GM13977 (cell line): ENCODE measurements around the gene ST6GALNAC6.
A peak's percentile ranks its signal among the peaks of the same experiment; 100 is the strongest.

Experiments
- DNase-seq: peaks from one replicate; pipeline ENCODE4 v3.0.0; 2012; ENCODE audit warnings: low spot score
- in situ Hi-C: fragments of 300-500 bp; cut with MboI; formaldehyde crosslinking; loops from one replicate; pipeline ENCODE4 v1.12.0; 2022; ENCODE audit warnings: low sequenced_read_pairs, low pct_unique_long_range_greater_than_20kb, mixed read lengths, inconsistent platforms; ENCODE audit not compliant: unreplicated experiment
- TF ChIP-seq, protein P1 (sequence below): IDR thresholded peaks from 2 replicates; pipeline ENCODE4 v1.5.1; 2012; ENCODE audit warnings: mild to moderate bottlenecking, control low read depth; ENCODE audit not compliant: insufficient read depth; ENCODE audit errors: extremely low read depth, missing control alignments

Gene ST6GALNAC6

DNA sequence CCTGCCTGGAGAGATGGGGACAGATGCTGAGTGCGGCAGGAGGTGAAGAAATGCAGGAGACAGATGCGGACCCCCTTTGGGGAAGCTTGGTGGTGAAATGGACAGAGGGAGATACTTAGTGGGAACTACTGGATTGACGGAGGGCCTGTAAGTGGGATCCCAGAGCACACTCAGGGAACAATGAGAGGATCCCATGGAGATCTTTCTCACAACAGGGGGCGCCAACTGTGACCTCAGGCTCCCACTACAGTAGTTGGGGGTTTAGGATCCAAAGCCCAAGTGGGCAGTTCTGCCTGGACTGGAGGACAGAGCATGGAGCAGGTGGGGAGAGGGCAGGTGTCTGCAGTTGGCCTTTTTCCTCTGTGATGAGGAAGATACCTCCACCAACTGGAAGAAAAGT lies 34.8 kb upstream of the ST6GALNAC6 start:
- TF ChIP-seq, protein P1, sequence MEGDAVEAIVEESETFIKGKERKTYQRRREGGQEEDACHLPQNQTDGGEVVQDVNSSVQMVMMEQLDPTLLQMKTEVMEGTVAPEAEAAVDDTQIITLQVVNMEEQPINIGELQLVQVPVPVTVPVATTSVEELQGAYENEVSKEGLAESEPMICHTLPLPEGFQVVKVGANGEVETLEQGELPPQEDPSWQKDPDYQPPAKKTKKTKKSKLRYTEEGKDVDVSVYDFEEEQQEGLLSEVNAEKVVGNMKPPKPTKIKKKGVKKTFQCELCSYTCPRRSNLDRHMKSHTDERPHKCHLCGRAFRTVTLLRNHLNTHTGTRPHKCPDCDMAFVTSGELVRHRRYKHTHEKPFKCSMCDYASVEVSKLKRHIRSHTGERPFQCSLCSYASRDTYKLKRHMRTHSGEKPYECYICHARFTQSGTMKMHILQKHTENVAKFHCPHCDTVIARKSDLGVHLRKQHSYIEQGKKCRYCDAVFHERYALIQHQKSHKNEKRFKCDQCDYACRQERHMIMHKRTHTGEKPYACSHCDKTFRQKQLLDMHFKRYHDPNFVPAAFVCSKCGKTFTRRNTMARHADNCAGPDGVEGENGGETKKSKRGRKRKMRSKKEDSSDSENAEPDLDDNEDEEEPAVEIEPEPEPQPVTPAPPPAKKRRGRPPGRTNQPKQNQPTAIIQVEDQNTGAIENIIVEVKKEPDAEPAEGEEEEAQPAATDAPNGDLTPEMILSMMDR = no peak
- no peak for DNase-seq
- in situ Hi-C loops = no loop called here

DNA sequence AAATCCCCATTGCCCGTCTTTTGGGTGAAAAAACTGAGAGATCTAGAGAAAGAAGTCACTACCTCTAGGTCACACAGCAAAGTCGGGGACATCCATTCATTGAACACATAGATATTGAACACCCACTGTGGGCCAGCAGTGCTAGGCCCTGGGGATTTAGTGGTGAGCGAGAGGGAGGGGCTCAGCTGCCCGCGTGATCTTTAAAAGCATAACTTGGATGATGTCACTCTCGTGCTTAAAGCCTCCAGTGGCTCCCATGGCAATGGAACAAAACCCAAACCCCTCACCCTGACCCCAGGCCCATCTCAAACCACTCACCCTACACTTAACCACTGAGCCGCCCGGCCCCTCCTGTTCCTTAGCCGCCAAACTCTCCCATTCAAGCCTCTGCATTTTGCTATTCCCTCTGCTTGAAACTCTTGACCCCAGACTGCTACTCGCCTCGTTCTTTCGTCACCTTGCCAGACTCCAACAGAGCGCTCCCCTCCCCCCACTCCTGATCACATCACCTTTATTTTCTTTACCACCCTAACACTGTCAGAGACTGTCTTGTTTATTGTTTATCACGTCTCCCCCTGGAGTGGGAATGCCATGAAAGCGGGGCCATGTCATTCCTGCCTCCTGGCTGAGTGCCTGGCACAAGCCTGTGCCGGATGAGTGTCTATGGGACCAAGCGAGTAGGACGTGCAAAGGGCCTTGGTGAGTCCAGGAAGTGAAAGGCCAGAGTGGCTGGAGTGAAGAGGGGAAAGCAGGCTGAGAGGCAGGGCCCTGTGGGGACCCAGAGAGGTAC lies 31.9 kb upstream of the ST6GALNAC6 start:
- in situ Hi-C loops = no loop called here
- peak; percentile 79 for DNase-seq
- TF ChIP-seq, protein P1 = no peak

DNA sequence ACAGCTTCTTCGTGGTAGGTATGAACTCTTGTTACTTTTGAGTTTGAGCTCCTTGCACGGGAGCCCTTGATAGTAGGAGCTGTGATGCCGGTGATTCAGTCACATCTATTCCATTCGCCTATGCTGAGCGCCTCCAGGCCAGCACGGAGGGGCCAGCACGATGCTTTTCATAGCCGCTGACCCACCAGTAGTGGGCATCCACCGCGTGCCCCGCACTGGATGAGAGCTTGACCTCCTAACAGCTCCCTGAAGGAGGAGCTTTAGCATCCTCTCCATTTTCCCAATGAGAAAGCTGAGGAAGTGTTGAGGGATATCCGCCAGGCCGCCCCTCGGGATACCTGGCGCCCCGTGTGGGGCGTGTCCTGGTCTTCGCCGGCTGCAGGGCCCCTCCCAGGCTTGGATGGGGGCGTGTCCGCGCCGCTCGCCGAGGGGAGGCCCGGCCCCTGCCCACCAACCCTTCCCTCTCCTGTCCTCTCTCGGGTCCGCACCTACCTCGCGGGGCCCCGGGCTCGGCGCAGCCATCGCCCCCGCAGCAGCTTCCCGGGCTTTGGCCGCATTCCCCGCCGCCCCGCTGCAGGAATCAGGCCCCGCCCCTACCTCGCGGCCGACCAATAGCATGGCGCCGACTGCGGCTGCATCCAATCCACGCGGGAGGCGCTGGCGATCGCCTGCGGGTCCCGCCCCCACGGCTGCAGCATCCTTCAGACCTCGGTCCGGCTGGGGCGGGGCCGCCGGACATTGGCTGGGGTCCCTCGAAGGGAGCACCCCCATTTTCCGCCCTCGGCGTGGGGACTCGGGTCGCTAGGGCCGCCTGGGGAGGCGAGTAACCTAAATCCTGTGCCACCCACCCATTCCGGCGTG lies 31.1 kb upstream of the ST6GALNAC6 start, which contains the start of gene PIP5KL1:
Gene PIP5KL1 (minus strand): TSS at position 547 of the 861 bp plus-strand sequence. CDS start 25 bp downstream, at position 522.
- TF ChIP-seq, protein P1 = no peak
- DNase-seq = peak; percentile 97
- in situ Hi-C loops = no loop called here

DNA sequence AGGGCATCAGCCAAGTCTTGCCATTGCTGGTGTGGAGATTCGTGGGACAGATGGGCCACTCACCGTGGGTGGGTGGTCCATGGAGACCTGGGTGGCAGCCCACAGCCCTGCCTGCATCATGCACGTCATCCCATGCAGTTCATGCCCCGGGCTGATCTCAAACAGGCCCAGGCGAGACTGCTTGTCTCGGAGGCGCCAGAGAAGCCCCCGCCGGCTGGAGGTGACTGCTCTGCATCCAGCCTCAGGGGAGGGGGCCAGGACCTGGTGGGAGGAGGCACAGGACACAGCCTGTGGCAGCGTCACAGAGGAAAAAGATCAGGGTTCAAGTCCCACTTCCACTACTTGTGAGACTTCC lies 30.2 kb upstream of the ST6GALNAC6 start:
- TF ChIP-seq, protein P1 = no peak
- in situ Hi-C loops = no loop called here
- DNase-seq = no peak

DNA sequence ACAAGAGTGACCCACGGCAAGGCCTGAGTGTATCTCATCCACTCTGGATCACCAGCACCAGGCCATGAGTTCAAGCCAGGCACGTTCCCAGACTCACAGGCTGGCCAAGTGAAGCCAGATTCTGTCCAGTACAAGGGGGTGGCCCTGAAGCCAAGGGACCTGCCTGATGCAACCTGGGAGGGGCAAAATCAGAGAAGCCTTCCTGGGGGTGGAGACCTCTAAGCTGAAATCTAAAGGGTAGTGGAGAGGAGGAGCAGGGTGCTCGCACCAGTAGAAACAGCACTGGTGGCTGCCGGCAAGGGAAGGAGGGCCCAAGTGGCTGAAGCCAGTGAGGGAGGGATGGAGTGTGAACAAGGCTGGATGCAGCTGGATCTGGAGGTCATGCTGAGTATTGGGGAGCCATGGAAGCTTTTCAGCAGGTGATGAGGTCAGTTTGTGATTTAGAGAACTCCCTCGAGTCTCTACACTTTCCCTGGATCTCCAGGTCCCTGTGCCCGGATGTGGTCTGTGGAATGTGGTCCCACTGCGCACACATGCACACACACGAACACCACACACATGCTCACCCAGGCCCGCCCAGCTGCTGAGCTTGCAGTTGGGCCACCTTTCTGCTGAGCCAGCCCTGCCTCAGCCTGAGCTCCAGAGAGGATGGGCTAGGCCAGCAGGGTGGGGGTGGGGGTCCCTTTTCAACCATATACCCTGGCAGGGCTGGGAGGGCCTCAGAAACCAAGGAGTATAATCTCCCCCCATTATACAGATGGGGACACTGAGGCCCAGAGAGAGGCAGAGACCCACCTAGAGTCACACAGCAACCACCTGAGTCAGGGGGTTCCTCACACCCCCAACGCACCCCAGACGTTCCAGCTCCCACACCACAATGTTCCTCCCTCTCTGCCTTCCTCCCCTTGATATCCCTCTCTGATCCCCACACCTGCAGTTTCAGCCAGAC lies 29.5 kb upstream of the ST6GALNAC6 start:
- DNase-seq = no peak
- TF ChIP-seq, protein P1 = no peak
- in situ Hi-C loops = no loop called here
